DMS53 (cell line): ENCODE results near the gene GLB1L2.
A peak's percentile ranks its signal among the peaks of the same experiment; 100 is the strongest.

Source experiments
- DNase-seq: peaks from one replicate; lab custom pipeline; 2025; lab: John Stamatoyannopoulos, UW

Gene GLB1L2

GRCh38 chr11:134349109-134349801 lies 17.5 kb downstream of the GLB1L2 start:
- DNase-seq = no peak

- DNase-seq = no peak
Observed at GRCh38 chr11:134349802-134350355, 18.1 kb downstream of the GLB1L2 start.

GRCh38 chr11:134350381-134350780 lies 18.6 kb downstream of the GLB1L2 start:
- no peak for DNase-seq

DNA sequence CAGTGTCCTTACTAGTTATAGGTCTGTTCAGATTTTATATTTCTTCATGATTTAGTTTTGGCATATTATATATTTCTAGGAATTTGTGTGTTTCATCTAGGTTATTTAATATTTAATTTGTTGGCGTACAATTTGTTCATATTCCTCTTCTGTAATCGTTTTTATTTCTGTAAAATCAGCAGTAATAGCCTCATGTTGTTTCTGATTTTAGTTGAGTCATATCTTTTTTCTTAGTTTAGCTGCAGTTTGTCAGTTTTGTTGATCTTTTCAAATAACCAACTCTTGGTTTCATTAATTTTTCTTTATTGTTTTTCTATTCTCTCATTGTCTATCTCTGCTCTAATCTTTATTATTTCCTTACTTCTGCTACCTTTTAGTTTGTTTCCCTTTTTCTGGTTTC lies 20.3 kb downstream of the GLB1L2 start:
- no peak for DNase-seq

DNA sequence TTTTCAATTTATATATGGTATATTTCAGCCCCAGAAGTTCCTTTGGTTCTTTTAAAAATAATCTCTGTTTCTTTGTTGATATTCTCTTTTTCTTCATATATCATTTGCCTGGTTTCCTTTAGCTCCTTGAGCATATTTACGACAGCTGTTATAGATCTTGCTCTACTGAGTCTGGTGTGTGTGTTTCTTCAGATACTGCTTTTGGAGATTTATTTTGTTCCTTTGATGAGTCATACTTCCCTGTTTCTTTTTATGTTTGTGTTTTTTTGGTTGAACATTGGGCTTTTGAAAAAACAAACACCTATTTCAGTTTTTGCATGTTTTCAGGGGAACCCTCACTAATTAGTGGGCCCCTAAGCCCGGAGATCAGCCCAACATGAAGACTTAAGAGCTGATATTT lies 23.3 kb downstream of the GLB1L2 start:
- DNase-seq = no peak

GRCh38 chr11:134355656-134356055 lies 23.9 kb downstream of the GLB1L2 start:
- DNase-seq = no peak

GRCh38 chr11:134356656-134357544 lies 25.1 kb downstream of the GLB1L2 start:
- no peak for DNase-seq

- no peak for DNase-seq
Observed at GRCh38 chr11:134357545-134357839, 25.7 kb downstream of the GLB1L2 start.

- no peak for DNase-seq
Observed at GRCh38 chr11:134358165-134358855, 26.5 kb downstream of the GLB1L2 start.

DNA sequence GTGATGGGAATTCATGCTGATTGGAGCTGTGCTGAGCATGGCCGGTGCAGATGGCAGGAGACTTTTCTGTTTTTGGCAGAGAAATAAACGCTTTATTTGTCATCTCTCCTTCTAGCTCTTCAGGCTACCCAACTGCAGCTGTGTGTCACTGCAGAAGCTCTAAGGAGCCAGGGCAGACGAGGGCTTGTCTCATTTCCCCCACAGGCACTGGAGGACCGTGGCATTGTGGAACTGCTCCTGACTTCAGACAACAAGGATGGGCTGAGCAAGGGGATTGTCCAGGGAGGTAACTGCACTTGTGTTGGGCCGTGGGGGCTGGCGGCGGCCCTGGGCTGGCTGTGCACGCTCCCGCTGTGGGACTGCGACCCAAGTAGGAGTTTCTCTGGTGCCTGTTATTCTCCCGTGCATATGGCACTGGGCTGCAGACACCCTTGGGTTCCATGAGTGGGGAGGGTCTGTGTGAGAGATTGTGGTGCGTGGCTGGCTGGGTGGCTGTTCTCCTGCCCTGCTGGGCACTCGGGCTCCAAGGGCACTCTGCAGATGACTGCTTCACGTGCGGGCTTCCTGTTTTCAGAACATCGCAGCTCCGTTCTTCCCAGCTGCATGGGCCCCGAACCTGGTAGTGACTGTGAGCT lies 27.2 kb downstream of the GLB1L2 start:
- DNase-seq = no peak

GRCh38 chr11:134359646-134360045 lies 27.9 kb downstream of the GLB1L2 start:
- DNase-seq = no peak

DNA sequence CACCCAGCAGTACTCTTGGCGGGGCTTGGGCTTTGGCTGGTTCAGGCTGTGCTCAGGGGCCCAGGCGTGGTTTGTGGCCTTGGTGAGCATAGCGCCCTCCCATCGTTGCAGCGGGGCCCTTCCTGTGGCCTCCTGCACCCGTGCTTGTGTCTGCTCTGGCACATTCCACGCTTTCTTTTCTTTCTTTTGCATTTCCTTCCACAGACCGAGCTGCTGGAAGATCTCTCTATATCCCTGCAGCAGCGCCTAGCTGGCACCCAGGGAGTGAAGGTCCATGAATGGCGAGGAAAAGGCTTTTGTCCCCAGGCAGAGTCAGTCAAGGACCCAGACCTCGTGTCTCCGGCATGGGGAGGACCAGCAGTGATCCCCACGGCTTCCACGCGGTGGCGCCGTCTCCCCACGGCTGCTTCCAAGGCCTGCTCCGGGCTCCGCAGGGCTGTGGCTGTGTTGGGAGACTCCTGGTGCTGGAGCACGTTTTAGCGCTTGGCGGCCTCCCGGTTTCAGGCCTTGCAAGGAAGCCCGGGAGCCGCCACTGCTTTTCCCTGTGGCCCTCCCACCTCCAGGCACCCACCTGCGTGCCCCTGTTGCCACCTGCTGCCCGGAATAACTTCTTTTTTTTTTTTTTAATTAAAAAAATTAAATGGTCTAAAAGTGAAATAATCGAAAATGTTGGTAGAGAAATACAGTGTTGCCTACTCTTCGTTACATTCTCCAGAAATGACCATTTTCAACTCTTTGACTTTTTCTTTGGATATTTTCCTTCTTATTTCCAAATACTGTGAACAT lies 28.5 kb downstream of the GLB1L2 start:
- DNase-seq = peak; percentile 92

GRCh38 chr11:134361661-134362060 lies 29.9 kb downstream of the GLB1L2 start:
- no peak for DNase-seq

- no peak for DNase-seq
Observed at GRCh38 chr11:134362192-134362901, 30.6 kb downstream of the GLB1L2 start.

GRCh38 chr11:134363161-134363560 lies 31.4 kb downstream of the GLB1L2 start:
- no peak for DNase-seq

- DNase-seq = no peak
Observed at GRCh38 chr11:134363592-134363991, 31.8 kb downstream of the GLB1L2 start.

- DNase-seq = no peak
Observed at GRCh38 chr11:134364261-134364660, 32.5 kb downstream of the GLB1L2 start.

GRCh38 chr11:134365011-134365925 lies 33.5 kb downstream of the GLB1L2 start:
- DNase-seq = no peak

GRCh38 chr11:134366254-134366653 lies 34.5 kb downstream of the GLB1L2 start:
- DNase-seq = peak; percentile 20

DNA sequence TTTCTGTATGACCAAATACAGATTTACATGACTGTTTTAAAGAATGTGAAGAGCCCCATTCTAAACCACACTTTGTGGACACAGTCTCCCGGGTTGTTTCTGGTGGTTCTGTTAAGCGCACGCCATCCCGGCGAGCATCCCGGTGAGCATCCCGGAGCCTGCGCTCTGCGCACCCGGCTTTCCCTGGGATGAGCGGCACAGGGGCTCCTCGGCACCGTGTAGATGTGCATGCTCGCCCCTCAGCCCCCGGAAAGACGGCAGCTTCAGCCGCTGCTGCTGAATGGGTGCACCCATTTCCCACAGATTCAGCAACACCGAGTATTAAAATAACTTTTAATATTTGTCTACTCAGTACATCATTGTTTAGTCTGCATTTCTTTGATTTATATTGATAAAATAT lies 36.0 kb downstream of the GLB1L2 start:
- peak; percentile 91 for DNase-seq
